Measurements from ENCODE around the gene ARL4A.

- TF ChIP-seq CTCF (CRISPR knock-in tag; IDR thresholded peaks at IDR 0.05) = no peak
- no peak for TF ChIP-seq SRSF9 (IDR thresholded peaks at IDR 0.05; ENCODE audit: borderline replicate concordance, insufficient read depth, low read depth, low read length, poor library complexity, severe bottlenecking)
- TF ChIP-seq FOSL1 (CRISPR knock-in tag; IDR thresholded peaks at IDR 0.05; ENCODE audit: borderline replicate concordance) = no peak
- TF ChIP-seq FOXO4 (CRISPR knock-in tag; conservative IDR thresholded peaks at IDR 0.05) = no peak
- TF ChIP-seq ZHX1 (CRISPR knock-in tag; IDR thresholded peaks at IDR 0.05; ENCODE audit: low read depth) = no peak
- TF ChIP-seq POLR2A (IDR thresholded peaks at IDR 0.05; ENCODE audit: insufficient read depth in 1 of 2, low read depth in 2 of 2, low read length in 2 of 2) = no peak
- no peak for TF ChIP-seq HNRNPL (IDR thresholded peaks at IDR 0.05; ENCODE audit: low read depth, low read length)
- TF ChIP-seq EP300 (IDR thresholded peaks at IDR 0.05; ENCODE audit: low read depth in 2 of 2, low read length in 2 of 2) = no peak
- no peak for TF ChIP-seq EP300 (CRISPR knock-in tag; IDR thresholded peaks at IDR 0.05; ENCODE audit: borderline replicate concordance)
- TF ChIP-seq ZNF83 (CRISPR knock-in tag; IDR thresholded peaks at IDR 0.05; ENCODE audit: borderline replicate concordance) = no peak
- no peak for TF ChIP-seq TAF1 (CRISPR knock-in tag; IDR thresholded peaks at IDR 0.05)
- no peak for TF ChIP-seq PLSCR1 (CRISPR knock-in tag; IDR thresholded peaks at IDR 0.05; ENCODE audit: borderline replicate concordance)
- no peak for TF ChIP-seq MAFF (IDR thresholded peaks at IDR 0.05; ENCODE audit: low read depth, low read length)
- TF ChIP-seq POLR2AphosphoS5 (IDR thresholded peaks at IDR 0.05; ENCODE audit: low read depth, low read length) = no peak
Measured at GRCh38 chr7:12730523-12730922, 43.1 kb downstream of the ARL4A start.

Measured in HepG2 (cell line).